DMS 273 (cell line): ENCODE results near the gene NBPF20.
"Not testable (repeated sequence)": the region's sequence is repeated elsewhere in the genome, so short reads cannot be mapped to it uniquely, and the experiment has no call there.

ENCODE experiments used
- DNase-seq: peaks from one replicate; lab custom pipeline; 2025; ENCODE audit not compliant: unreplicated experiment; lab: John Stamatoyannopoulos, UW

The NBPF20 gene

GRCh38 chr1:145425436-145426029, at the start of gene NBPF20:
Gene NBPF20 (minus strand): TSS chr1:145425603. CDS start chr1:145405272, 20,331 bp downstream.
- peak; percentile 93 for DNase-seq

GRCh38 chr1:145474837-145475368, 49.5 kb upstream of the NBPF20 start:
- DNase-seq, result not testable (repeated sequence)

GRCh38 chr1:145472731-145473130, 47.3 kb upstream of the NBPF20 start:
- not testable (repeated sequence) for DNase-seq

GRCh38 chr1:145471365-145471764, 46.0 kb upstream of the NBPF20 start:
- DNase-seq, result not testable (repeated sequence)

- peak; percentile 99 for DNase-seq
Observed at GRCh38 chr1:145465405-145466144, 40.2 kb upstream of the NBPF20 start.

GRCh38 chr1:145464708-145465336, 39.4 kb upstream of the NBPF20 start:
- DNase-seq, result not testable (repeated sequence)

GRCh38 chr1:145464017-145464416, 38.6 kb upstream of the NBPF20 start:
- DNase-seq, result not testable (repeated sequence)

GRCh38 chr1:145460684-145461083, 35.3 kb upstream of the NBPF20 start:
- not testable (repeated sequence) for DNase-seq

- not testable (repeated sequence) for DNase-seq
Observed at GRCh38 chr1:145460048-145460447, 34.6 kb upstream of the NBPF20 start.

GRCh38 chr1:145459591-145459990, 34.2 kb upstream of the NBPF20 start:
- DNase-seq, result not testable (repeated sequence)

- DNase-seq, result not testable (repeated sequence)
Observed at GRCh38 chr1:145459063-145459462, 33.7 kb upstream of the NBPF20 start.

- DNase-seq, result not testable (repeated sequence)
Observed at GRCh38 chr1:145454824-145455177, 29.4 kb upstream of the NBPF20 start.

GRCh38 chr1:145453873-145454823, 28.7 kb upstream of the NBPF20 start:
- DNase-seq, result not testable (repeated sequence)

- DNase-seq, result not testable (repeated sequence)
Observed at GRCh38 chr1:145452506-145452905, 27.1 kb upstream of the NBPF20 start.

- not testable (repeated sequence) for DNase-seq
Observed at GRCh38 chr1:145451914-145452313, 26.5 kb upstream of the NBPF20 start.

GRCh38 chr1:145445219-145445618, 19.8 kb upstream of the NBPF20 start:
- not testable (repeated sequence) for DNase-seq

GRCh38 chr1:145442340-145442739, 16.9 kb upstream of the NBPF20 start:
- DNase-seq, result not testable (repeated sequence)

GRCh38 chr1:145431363-145432256, 6.2 kb upstream of the NBPF20 start:
- DNase-seq, result peak; percentile 36

- not testable (repeated sequence) for DNase-seq
Observed at GRCh38 chr1:145430830-145431229, 5.4 kb upstream of the NBPF20 start.
